CD4-positive, alpha-beta T cell (primary cell): ENCODE data around the gene SPPL2A. TPM values are rescaled to one million over a fixed set of nuclear protein-coding genes. Genes with fewer than 3 reads are reported as not detected.

ENCODE experiments used
- ATAC-seq: fragments of 200-7000 bp; cut with Tn5 transposase; one replicate; pipeline ENCODE4 v1.10.0; 2022; ENCODE audit warnings: mild to moderate bottlenecking; ENCODE audit not compliant: poor library complexity
- CTCF ChIA-PET: fragments of 350-600 bp; sonication (Branson Sonifier 250); formaldehyde crosslinking; loops from one replicate; lab custom pipeline; 2021; ENCODE audit warnings: antibody characterized with exemption, inconsistent platforms; lab: Charles Lee
- POLR2A ChIA-PET: fragments of 350-600 bp; sonication (Branson Sonifier 250); formaldehyde crosslinking; loops from one replicate; lab custom pipeline; 2021; ENCODE audit warnings: antibody characterized with exemption, inconsistent platforms; lab: Charles Lee
- DNase-seq, 14 experiments: peaks; one replicate each; pipeline ENCODE4 v3.0.0-alpha.2; 2013 to 2020; ENCODE audit warnings: mixed read lengths in 2 of 14
- H3K27ac ChIP-seq, 2 donors: one replicate each; pipeline versions ENCODE4 v1.5.1 to v1.7.0; 2013; ENCODE audit warnings: low read length in 2 of 2, low read depth in 1 of 2, mild to moderate bottlenecking in 1 of 2
- H3K27me3 ChIP-seq, 2 experiments: 1 replicate in 1 of 2; 2 replicates in 1 of 2; pipeline versions ENCODE4 v1.6.1 to v1.7.0; 2013; ENCODE audit warnings: low read length in 2 of 2, control low read depth in 1 of 2, mild to moderate bottlenecking in 1 of 2, moderate library complexity in 1 of 2; ENCODE audit not compliant: insufficient read depth in 2 of 2, control insufficient read depth in 1 of 2
- H3K36me3 ChIP-seq: one replicate; pipeline ENCODE4 v1.6.1; 2013; ENCODE audit warnings: low read length, control low read depth; ENCODE audit not compliant: insufficient read depth
- H3K4me1 ChIP-seq: one replicate; pipeline ENCODE4 v1.6.1; 2013; ENCODE audit warnings: low read length, control low read depth; ENCODE audit not compliant: insufficient read depth
- H3K4me3 ChIP-seq: one replicate; pipeline ENCODE4 v1.5.1; 2013; ENCODE audit warnings: mild to moderate bottlenecking, low read length, moderate library complexity
- H3K9me3 ChIP-seq, 2 experiments: 1 replicate in 1 of 2; 2 replicates in 1 of 2; pipeline versions ENCODE4 v1.6.1 to v1.7.0; 2013; ENCODE audit warnings: low read length in 2 of 2, mild to moderate bottlenecking in 2 of 2, control low read depth in 1 of 2, moderate library complexity in 1 of 2; ENCODE audit not compliant: control insufficient read depth in 1 of 2, insufficient read depth in 1 of 2
- H3K27ac Mint-ChIP-seq: one replicate; pipeline ENCODE4 v1.8.0; 2020; ENCODE audit warnings: mixed read lengths
- H3K27me3 Mint-ChIP-seq: one replicate; pipeline ENCODE4 v1.8.0; 2021; ENCODE audit warnings: mixed read lengths
- H3K36me3 Mint-ChIP-seq: one replicate; pipeline ENCODE4 v1.8.0; 2021; ENCODE audit warnings: low read depth, mixed read lengths
- H3K4me1 Mint-ChIP-seq: one replicate; pipeline ENCODE4 v1.8.0; 2021; ENCODE audit warnings: low read depth, mixed read lengths
- H3K4me3 Mint-ChIP-seq: one replicate; pipeline ENCODE4 v1.8.0; 2020; ENCODE audit warnings: mild to moderate bottlenecking, mixed read lengths
- H3K9me3 Mint-ChIP-seq: one replicate; pipeline ENCODE4 v1.8.0; 2020; ENCODE audit warnings: mixed read lengths
- CTCF ChIP-seq: fragments of 200-600 bp; IDR thresholded peaks from one replicate; pipeline ENCODE4 v1.8.0; 2022; ENCODE audit warnings: antibody characterized with exemption, mild to moderate bottlenecking
- intact Hi-C, 2 experiments: fragments of 100-400 bp; cut with DNase I in 1 of 2; cut with micrococcal nuclease in 1 of 2; formaldehyde crosslinking; loops; one replicate each; pipeline versions ENCODE4 v1.15.1 to v1.9.0; 2023 to 2025; cut with DNase I, micrococcal nuclease
- total RNA-seq, 174 experiments: library from RNA in 2 of 174; stranded (reverse) in 2 of 174; gene quantifications; one replicate each; pipeline ENCODE4 v1.2.3 and lab custom pipeline; 2021 to 2026

The SPPL2A gene
- total RNA-seq, 2 experiments from 2014 or later, result 26.6 to 30.7 TPM

- CTCF ChIA-PET, result interaction anchor here (1.8 kb wide), 1 partner anchor 60 kb away, joined by 3 read pairs; no protein-coding TSS in a partner anchor
- POLR2A ChIA-PET, result no interaction called here
- no peak overlapping the region for H3K27ac Mint-ChIP-seq
These were observed 46.8 kb downstream of the SPPL2A start for GRCh38 chr15:50718700-50719125.

GRCh38 chr15:50712018-50712417, 53.5 kb downstream of the SPPL2A start:
- Mint-ChIP-seq H3K36me3 (peaks cover 31% of the 10 kb centered on the region), H3K9me3 (no peaks in the 10 kb centered on the region), H3K4me3 (no peak overlapping the region), H3K27me3 (no peaks in the 10 kb centered on the region), H3K27ac (no peak overlapping the region), H3K4me1 (no peaks in the 10 kb centered on the region)
- intact Hi-C loops, result no loop called here
- no peak for ATAC-seq
- TF ChIP-seq CTCF, result no peak
- Histone ChIP-seq H3K4me3 (no peak overlapping the region), H3K27me3 (no peaks in the 10 kb centered on the region), H3K27ac (no peak overlapping the region), H3K9me3 (no peaks in the 10 kb centered on the region), H3K4me1 (no peaks in the 10 kb centered on the region), H3K36me3 (peaks cover 16% of the 10 kb centered on the region)
- POLR2A ChIA-PET, result no interaction called here
- CTCF ChIA-PET, result interaction anchor here (1.1 kb wide), 1 partner anchor 20 kb away, joined by 3 read pairs; no protein-coding TSS in a partner anchor
- no peak for DNase-seq

More at GRCh38 chr15:50718700-50719125, 46.8 kb downstream of the SPPL2A start:
- Histone ChIP-seq H3K36me3 (peaks cover 53% of the 10 kb centered on the region), H3K4me3 (no peak overlapping the region), H3K4me1 (no peaks in the 10 kb centered on the region), H3K9me3 (no peaks in the 10 kb centered on the region), H3K27ac (no peak overlapping the region), H3K27me3 (no peaks in the 10 kb centered on the region)
- H3K36me3 Mint-ChIP-seq, result peaks cover 58% of the 10 kb centered on the region
- ATAC-seq (no peak), DNase-seq (no peak)
- H3K9me3 Mint-ChIP-seq, result no peaks in the 10 kb centered on the region
- no peaks in the 10 kb centered on the region for H3K4me1 Mint-ChIP-seq
- no peak overlapping the region for H3K4me3 Mint-ChIP-seq
- TF ChIP-seq CTCF, result no peak
- no peaks in the 10 kb centered on the region for H3K27me3 Mint-ChIP-seq
- intact Hi-C loops, result no loop called here

- POLR2A ChIA-PET, result no interaction called here
These were observed 54.9 kb downstream of the SPPL2A start for GRCh38 chr15:50710585-50710984.

More at GRCh38 chr15:50710585-50710984, 54.9 kb downstream of the SPPL2A start:
- TF ChIP-seq CTCF, result no peak
- Mint-ChIP-seq H3K9me3 (no peaks in the 10 kb centered on the region), H3K4me3 (no peak overlapping the region), H3K27me3 (no peaks in the 10 kb centered on the region), H3K36me3 (peaks cover 34% of the 10 kb centered on the region), H3K4me1 (no peaks in the 10 kb centered on the region), H3K27ac (no peak overlapping the region)
- Histone ChIP-seq H3K4me3 (no peak overlapping the region), H3K27ac (no peak overlapping the region), H3K4me1 (no peaks in the 10 kb centered on the region), H3K36me3 (peaks cover 18% of the 10 kb centered on the region), H3K9me3 (no peaks in the 10 kb centered on the region), H3K27me3 (no peaks in the 10 kb centered on the region)
- intact Hi-C loops, result no loop called here
- DNase-seq, result no peak
- CTCF ChIA-PET, result no interaction called here
- ATAC-seq, result no peak
